ENCODE measurements around the gene TSHZ1. TPM values are rescaled to one million over a fixed set of nuclear protein-coding genes. Genes with fewer than 3 reads are reported as not detected.

Gene TSHZ1
- total and polyA plus RNA-seq, 12 donors: 6.8 to 25.0 (median 16.0) TPM

GRCh38 chr18:75192899-75193298 lies 17.7 kb upstream of the TSHZ1 start:
- intact Hi-C loops (cut with DNase I): no loop called here
- 71 to 75% (median 72%) methylated on average over 6 to 7 of the region's 7 CpGs for WGBS, 4 donors

GRCh38 chr18:75198036-75198435 lies 12.6 kb upstream of the TSHZ1 start:
- intact Hi-C loops (cut with DNase I): no loop called here
- no peak overlapping the region for H3K27ac ChIP-seq
- peaks cover 0 to 24% of the 10 kb centered on the region in 2 donors for H3K4me1 ChIP-seq (replicated peaks in 1 of 2)
- no peak for DNase-seq
- TF ChIP-seq, protein P1, sequence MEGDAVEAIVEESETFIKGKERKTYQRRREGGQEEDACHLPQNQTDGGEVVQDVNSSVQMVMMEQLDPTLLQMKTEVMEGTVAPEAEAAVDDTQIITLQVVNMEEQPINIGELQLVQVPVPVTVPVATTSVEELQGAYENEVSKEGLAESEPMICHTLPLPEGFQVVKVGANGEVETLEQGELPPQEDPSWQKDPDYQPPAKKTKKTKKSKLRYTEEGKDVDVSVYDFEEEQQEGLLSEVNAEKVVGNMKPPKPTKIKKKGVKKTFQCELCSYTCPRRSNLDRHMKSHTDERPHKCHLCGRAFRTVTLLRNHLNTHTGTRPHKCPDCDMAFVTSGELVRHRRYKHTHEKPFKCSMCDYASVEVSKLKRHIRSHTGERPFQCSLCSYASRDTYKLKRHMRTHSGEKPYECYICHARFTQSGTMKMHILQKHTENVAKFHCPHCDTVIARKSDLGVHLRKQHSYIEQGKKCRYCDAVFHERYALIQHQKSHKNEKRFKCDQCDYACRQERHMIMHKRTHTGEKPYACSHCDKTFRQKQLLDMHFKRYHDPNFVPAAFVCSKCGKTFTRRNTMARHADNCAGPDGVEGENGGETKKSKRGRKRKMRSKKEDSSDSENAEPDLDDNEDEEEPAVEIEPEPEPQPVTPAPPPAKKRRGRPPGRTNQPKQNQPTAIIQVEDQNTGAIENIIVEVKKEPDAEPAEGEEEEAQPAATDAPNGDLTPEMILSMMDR (IDR thresholded peaks at IDR 0.05): no peak
- TF ChIP-seq POLR2A (IDR thresholded peaks at IDR 0.05): no peak
- 25 to 52% (median 40%) methylated on average over 3 of the region's 3 CpGs for WGBS, 4 donors
- H3K36me3 ChIP-seq (replicated peaks in 1 of 2): peaks cover 0 to 6% of the 10 kb centered on the region in 2 donors
- H3K27me3 ChIP-seq: no peaks in the 10 kb centered on the region
- no peak overlapping the region for H3K4me3 ChIP-seq
- no peaks in the 10 kb centered on the region for H3K9me3 ChIP-seq (replicated peaks in 1 of 3)

More at GRCh38 chr18:75192899-75193298, 17.7 kb upstream of the TSHZ1 start:
- Histone ChIP-seq H3K27me3 (no peaks in the 10 kb centered on the region), H3K4me3 (no peak overlapping the region), H3K4me1 (replicated peaks in 1 of 2) (no peaks in the 10 kb centered on the region), H3K27ac (no peak overlapping the region), H3K36me3 (replicated peaks in 1 of 2) (no peaks in the 10 kb centered on the region), H3K9me3 (replicated peaks in 1 of 3) (no peaks in the 10 kb centered on the region)
- TF ChIP-seq, protein P1 (IDR thresholded peaks at IDR 0.05): no peak
- no peak for TF ChIP-seq POLR2A (IDR thresholded peaks at IDR 0.05)
- no peak for DNase-seq

GRCh38 chr18:75199327-75199726 lies 11.3 kb upstream of the TSHZ1 start:
- TF ChIP-seq POLR2A (IDR thresholded peaks at IDR 0.05): no peak
- TF ChIP-seq, protein P1 (IDR thresholded peaks at IDR 0.05): no peak
- Histone ChIP-seq H3K27me3 (no peaks in the 10 kb centered on the region), H3K4me3 (no peak overlapping the region), H3K9me3 (replicated peaks in 1 of 3) (no peaks in the 10 kb centered on the region), H3K27ac (no peak overlapping the region), H3K4me1 (replicated peaks in 1 of 2) (peaks cover 5 to 34% of the 10 kb centered on the region in 2 donors), H3K36me3 (replicated peaks in 1 of 2) (peaks cover 0 to 6% of the 10 kb centered on the region in 2 donors)
- DNase-seq: no peak
- 73 to 93% (median 79%) methylated on average over 4 of the region's 4 CpGs for WGBS, 4 donors
- intact Hi-C loops (cut with DNase I): no loop called here

GRCh38 chr18:75200071-75200470 lies 10.5 kb upstream of the TSHZ1 start:
- no peak for TF ChIP-seq POLR2A (IDR thresholded peaks at IDR 0.05)
- TF ChIP-seq, protein P1 (IDR thresholded peaks at IDR 0.05): no peak
- WGBS, 4 donors: 92 to 97% (median 96%) methylated on average over 13 of the region's 13 CpGs
- DNase-seq: no peak
- Histone ChIP-seq H3K9me3 (replicated peaks in 1 of 3) (no peaks in the 10 kb centered on the region), H3K4me1 (replicated peaks in 1 of 2) (peaks cover 11 to 42% of the 10 kb centered on the region in 2 donors), H3K27me3 (no peaks in the 10 kb centered on the region), H3K4me3 (no peak overlapping the region), H3K27ac (no peak overlapping the region), H3K36me3 (replicated peaks in 1 of 2) (peaks cover 0 to 6% of the 10 kb centered on the region in 2 donors)
- intact Hi-C loops (cut with DNase I): no loop called here
